H1 (cell line): ENCODE data around the gene ASCC3. TPM values are rescaled to one million over a fixed set of nuclear protein-coding genes. Genes with fewer than 3 reads are reported as not detected.
A peak's percentile ranks its signal among the peaks of the same experiment; 100 is the strongest.

Source experiments
- CTCF ChIA-PET: fragments of 300-600 bp; sonication (Branson Sonifier 250); formaldehyde crosslinking; loops from one replicate; lab custom pipeline; 2021; ENCODE audit not compliant: partially characterized antibody; lab: Charles Lee
- POLR2A ChIA-PET: fragments of 300-600 bp; sonication (Branson Sonifier 250); formaldehyde crosslinking; loops from one replicate; lab custom pipeline; 2021; ENCODE audit warnings: inconsistent platforms; ENCODE audit not compliant: partially characterized antibody; lab: Charles Lee
- DNase-seq, 2 experiments: peaks; one replicate each; pipeline versions ENCODE4 v3.0.0 to v3.0.0-alpha.2; 2010 to 2022; ENCODE audit warnings: low spot score in 2 of 2, low read depth in 1 of 2, mixed read lengths in 1 of 2
- FAIRE-seq: peaks from 2 replicates; lab custom pipeline; 2011; peaks lifted over from hg19 to GRCh38; lab: Jason Lieb, UNC
- H2AFZ ChIP-seq: 2 replicates; pipeline ENCODE4 v1.8.1; 2012; ENCODE audit warnings: low read length, inconsistent platforms
- H2AK5ac ChIP-seq: 2 replicates; pipeline ENCODE4 v1.6.1; 2013; ENCODE audit warnings: low read depth, low read length
- H2BK120ac ChIP-seq: replicated peaks from 2 replicates; pipeline ENCODE3; 2013; ENCODE audit warnings: low read depth, low read length, inconsistent platforms
- H2BK12ac ChIP-seq: 2 replicates; pipeline ENCODE4 v1.6.1; 2013; ENCODE audit warnings: low read depth, low read length
- H2BK15ac ChIP-seq: 2 replicates; pipeline ENCODE4 v1.6.1; 2013; ENCODE audit warnings: low read length
- H2BK20ac ChIP-seq: 2 replicates; pipeline ENCODE4 v1.6.1; 2013; ENCODE audit warnings: low read length
- H2BK5ac ChIP-seq: 2 replicates; pipeline ENCODE4 v1.6.1; 2013; ENCODE audit warnings: low read depth, low read length
- H3K14ac ChIP-seq: 2 replicates; pipeline ENCODE4 v1.6.1; 2013; ENCODE audit warnings: inconsistent platforms; ENCODE audit not compliant: insufficient read length
- H3K18ac ChIP-seq: 2 replicates; pipeline ENCODE4 v1.6.1; 2013; ENCODE audit warnings: low read length; ENCODE audit errors: extremely low read depth
- H3K23ac ChIP-seq: 2 replicates; pipeline ENCODE4 v1.6.1; 2013; ENCODE audit warnings: inconsistent platforms; ENCODE audit not compliant: insufficient read length
- H3K23me2 ChIP-seq: 2 replicates; pipeline ENCODE4 v1.6.1; 2013; ENCODE audit warnings: low read depth, low read length
- H3K27ac ChIP-seq: 2 replicates; pipeline ENCODE4 v1.6.1; 2011; ENCODE audit warnings: low read depth, low read length, inconsistent platforms
- H3K27me3 ChIP-seq, 4 experiments: replicated peaks in 1 of 4; 1 replicate in 1 of 4; 2 replicates in 3 of 4; pipeline versions ENCODE4 v1.6.1 to v1.8.1; 2011 to 2013; ENCODE audit warnings: low read length in 3 of 4, mild to moderate bottlenecking in 3 of 4, inconsistent platforms in 2 of 4, mixed read lengths in 2 of 4, moderate library complexity in 1 of 4; ENCODE audit not compliant: control insufficient read depth in 3 of 4, insufficient read depth in 3 of 4; ENCODE audit errors: extremely low read depth in 1 of 4
- H3K36me3 ChIP-seq, 4 experiments: 2 replicates each; pipeline versions ENCODE4 v1.6.1 to v1.8.1; 2011 to 2013; ENCODE audit warnings: mild to moderate bottlenecking in 4 of 4, low read length in 3 of 4, moderate library complexity in 2 of 4, control low read depth in 1 of 4, inconsistent platforms in 1 of 4; ENCODE audit not compliant: insufficient read depth in 4 of 4, control insufficient read depth in 2 of 4
- H3K4ac ChIP-seq: replicated peaks from 2 replicates; pipeline ENCODE3; 2013; ENCODE audit warnings: low read length, low read depth, mixed read lengths, inconsistent platforms; ENCODE audit not compliant: insufficient read length
- H3K4me1 ChIP-seq, 4 experiments: replicated peaks in 1 of 4; 1 replicate in 1 of 4; 2 replicates in 3 of 4; pipeline versions ENCODE4 v1.6.1 to v1.8.1; 2011 to 2013; ENCODE audit warnings: low read length in 3 of 4, inconsistent platforms in 2 of 4, mixed read lengths in 1 of 4; ENCODE audit not compliant: insufficient read depth in 4 of 4, control insufficient read depth in 3 of 4
- H3K4me2 ChIP-seq, 2 experiments: 2 replicates each; pipeline versions ENCODE4 v1.6.1 to v1.8.1; 2011 to 2013; ENCODE audit warnings: low read depth in 2 of 2, low read length in 2 of 2, control low read depth in 1 of 2, inconsistent platforms in 1 of 2, mild to moderate bottlenecking in 1 of 2; ENCODE audit not compliant: insufficient read depth in 1 of 2
- H3K4me3 ChIP-seq, 4 experiments: fragments of 200-600, 300-600 bp in 1 of 4; sonication (generic), shearing (Covaris generic), sonication (Bioruptor Twin) in 1 of 4; 2 replicates each; pipeline versions ENCODE4 v1.5.1 to v1.8.1; 2011 to 2016; ENCODE audit warnings: low read length in 4 of 4, low read depth in 3 of 4, control low read depth in 2 of 4, inconsistent platforms in 2 of 4, mild to moderate bottlenecking in 2 of 4, mixed read lengths in 1 of 4, moderate library complexity in 1 of 4; ENCODE audit not compliant: insufficient read depth in 2 of 4; ENCODE audit errors: extremely low read depth in 1 of 4
- H3K56ac ChIP-seq: replicated peaks from 2 replicates; pipeline ENCODE3; 2013; ENCODE audit warnings: low read depth, mild to moderate bottlenecking, mixed read lengths, low read length, inconsistent platforms; ENCODE audit not compliant: insufficient read length
- H3K79me1 ChIP-seq: 2 replicates; pipeline ENCODE4 v1.6.1; 2013; ENCODE audit warnings: low read depth, low read length, control low read depth
- H3K79me2 ChIP-seq, 2 experiments: 2 replicates each; pipeline versions ENCODE4 v1.6.1 to v1.8.1; 2012 to 2013; ENCODE audit warnings: low read length in 2 of 2, mild to moderate bottlenecking in 2 of 2, inconsistent platforms in 1 of 2; ENCODE audit not compliant: insufficient read depth in 2 of 2, control insufficient read depth in 1 of 2
- H3K9ac ChIP-seq, 4 experiments: replicated peaks in 1 of 4; 1 replicate in 1 of 4; 2 replicates in 3 of 4; pipeline versions ENCODE4 v1.6.1 to v1.8.1; 2011 to 2013; ENCODE audit warnings: low read depth in 3 of 4, low read length in 3 of 4, control low read depth in 2 of 4, mild to moderate bottlenecking in 2 of 4, moderate library complexity in 2 of 4, inconsistent platforms in 1 of 4; ENCODE audit errors: extremely low read depth in 1 of 4
- H3K9me3 ChIP-seq, 2 experiments: 2 replicates each; pipeline versions ENCODE4 v1.6.1 to v1.8.1; 2012 to 2013; ENCODE audit warnings: mild to moderate bottlenecking in 2 of 2, moderate library complexity in 2 of 2, control low read depth in 1 of 2, inconsistent platforms in 1 of 2, low read depth in 1 of 2, low read length in 1 of 2, mixed read lengths in 1 of 2; ENCODE audit not compliant: insufficient read depth in 2 of 2
- H4K20me1 ChIP-seq, 2 experiments: replicated peaks in 1 of 2; 2 replicates each; pipeline versions ENCODE3 to v1.8.1; 2011 to 2013; ENCODE audit warnings: inconsistent platforms in 2 of 2, low read length in 2 of 2, mild to moderate bottlenecking in 1 of 2; ENCODE audit not compliant: insufficient read depth in 2 of 2, control insufficient read depth in 1 of 2
- H4K5ac ChIP-seq: 2 replicates; pipeline ENCODE4 v1.6.1; 2013; ENCODE audit warnings: low read length, low read depth, mixed read lengths, inconsistent platforms; ENCODE audit not compliant: insufficient read length
- H4K8ac ChIP-seq: 2 replicates; pipeline ENCODE4 v1.8.0; 2013; ENCODE audit warnings: mild to moderate bottlenecking, moderate library complexity, low read length, inconsistent platforms; ENCODE audit not compliant: insufficient read depth; ENCODE audit errors: extremely low read depth
- H4K91ac ChIP-seq: replicated peaks from 2 replicates; pipeline ENCODE3; 2013; ENCODE audit warnings: low read length, mixed read lengths, inconsistent platforms; ENCODE audit not compliant: insufficient read length
- CBX5 ChIP-seq: fragments of 300-800, 300-1000 bp; sonication (generic); IDR thresholded peaks from 2 replicates; pipeline ENCODE4 v1.7.1; 2016; ENCODE audit warnings: antibody characterized with exemption, low read length, low read depth
- MAFK ChIP-seq: IDR thresholded peaks from 2 replicates; pipeline ENCODE4 v1.6.1; 2012; ENCODE audit warnings: low read depth, mild to moderate bottlenecking, improper control_type of control experiment, low read length
- WGBS, 2 experiments: shearing (Covaris generic) in 1 of 2; methylation state at CpG; one replicate each; pipeline versions ENCODE4 v1.1.6 to v1.1.7; 2013 to 2015; ENCODE audit warnings: low lambda C conversion rate in 2 of 2, mixed read lengths in 2 of 2, inconsistent platforms in 1 of 2, low coverage in 1 of 2, missing lambda C conversion rate in 1 of 2; ENCODE audit not compliant: insufficient replicate concordance in 2 of 2, insufficient coverage in 1 of 2, insufficient read length in 1 of 2; ENCODE audit errors: extremely low coverage in 1 of 2, missing lambda C conversion rate in 1 of 2; 5-methylcytosine and 5-hydroxymethylcytosine counted together
- polyA plus RNA-seq, 7 experiments: library from polyadenylated mRNA; depleted of rRNA in 3 of 7; stranded (reverse) in 5 of 7; unstranded in 2 of 7; fragments of >200 nt in 5 of 7; fragments of 200-250 nt in 2 of 7; gene quantifications; 1 replicate in 5 of 7; 2 replicates in 1 of 7; 4 replicates in 1 of 7; pipeline versions ENCODE4 v1.2.1 to v1.2.3, GENCODE V29; 2011 to 2013; ENCODE audit warnings: missing spikeins in 2 of 7, mixed read lengths in 2 of 7
- total RNA-seq: library from RNA; stranded (reverse); fragmentation: NEBNext Ultra II Directional; extraction: Animal tissue kit (Norgen Biotek cat#: 25700); gene quantifications from 2 replicates; pipeline ENCODE4 v1.2.1, GENCODE V29; 2021
- TF ChIP-seq, protein P1 (sequence below), 3 experiments: IDR thresholded peaks; 1 replicate in 2 of 3; 2 replicates in 1 of 3; pipeline versions ENCODE4 v1.5.1 to v1.6.1; 2011; ENCODE audit warnings: low read length in 3 of 3, mild to moderate bottlenecking in 3 of 3, inconsistent platforms in 2 of 3, low read depth in 1 of 3, moderate library complexity in 1 of 3; ENCODE audit not compliant: insufficient read depth in 1 of 3; ENCODE audit errors: control extremely low read depth in 1 of 3

Gene ASCC3
- total and polyA plus RNA-seq, 2 of the 8 experiments (the other 6 are each of a cell fraction or from before 2014, with no cell fraction given) = 37.5 to 77.8 TPM

DNA sequence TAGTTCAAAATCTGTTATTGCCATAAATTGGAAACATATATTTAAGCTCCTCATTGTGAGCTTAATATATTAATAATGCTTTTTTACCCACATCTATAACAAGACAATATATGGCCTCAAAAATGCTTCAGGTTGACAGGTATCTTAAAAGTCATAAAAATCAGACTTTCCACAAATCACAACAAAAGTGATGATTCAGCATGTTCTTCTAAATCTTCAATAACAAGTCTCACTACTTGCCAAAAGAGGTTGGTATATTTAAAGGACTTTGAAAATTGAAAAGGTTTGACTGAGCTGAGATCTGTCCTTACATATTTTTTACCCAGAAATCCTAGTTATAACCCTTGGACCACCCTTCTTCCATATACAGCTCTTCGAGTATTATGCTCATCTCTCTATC is 41.7 kb downstream of the ASCC3 start:
- Histone ChIP-seq H3K27me3 (no peaks in the 10 kb centered on the region), H3K23me2 (no peaks in the 10 kb centered on the region), H3K14ac (no peak overlapping the region), H2BK20ac (no peak overlapping the region), H3K27ac (no peak overlapping the region), H3K9me3 (no peaks in the 10 kb centered on the region), H3K79me1 (no peaks in the 10 kb centered on the region; the same call in 1 of the 2 replicates), H3K36me3 (no peaks in the 10 kb centered on the region), H3K79me2 (peaks cover 0 to 48% of the 10 kb centered on the region in 2 experiments; a peak in 2 of 4 replicates), H3K4me3 (no peak overlapping the region), H2AK5ac (no peak overlapping the region), H4K5ac (no peak overlapping the region), H2BK12ac (no peak overlapping the region), H3K56ac (no peak overlapping the region), H3K23ac (no peak overlapping the region), H2BK120ac (no peak overlapping the region), H3K4me2 (no peak overlapping the region), H2BK15ac (no peak overlapping the region), H4K20me1 (peaks cover 0 to 1% of the 10 kb centered on the region in 2 experiments), H2AFZ (no peak overlapping the region), H3K9ac (no peak overlapping the region), H3K4me1 (peaks cover 0 to 5% (median 3%) of the 10 kb centered on the region in 4 experiments; a peak in 3 of 7 replicates), H3K18ac (no peak overlapping the region), H2BK5ac (no peak overlapping the region), H3K4ac (no peak overlapping the region), H4K91ac (no peak overlapping the region), H4K8ac (no peak overlapping the region)
- no peak for FAIRE-seq
- TF ChIP-seq, protein P1, sequence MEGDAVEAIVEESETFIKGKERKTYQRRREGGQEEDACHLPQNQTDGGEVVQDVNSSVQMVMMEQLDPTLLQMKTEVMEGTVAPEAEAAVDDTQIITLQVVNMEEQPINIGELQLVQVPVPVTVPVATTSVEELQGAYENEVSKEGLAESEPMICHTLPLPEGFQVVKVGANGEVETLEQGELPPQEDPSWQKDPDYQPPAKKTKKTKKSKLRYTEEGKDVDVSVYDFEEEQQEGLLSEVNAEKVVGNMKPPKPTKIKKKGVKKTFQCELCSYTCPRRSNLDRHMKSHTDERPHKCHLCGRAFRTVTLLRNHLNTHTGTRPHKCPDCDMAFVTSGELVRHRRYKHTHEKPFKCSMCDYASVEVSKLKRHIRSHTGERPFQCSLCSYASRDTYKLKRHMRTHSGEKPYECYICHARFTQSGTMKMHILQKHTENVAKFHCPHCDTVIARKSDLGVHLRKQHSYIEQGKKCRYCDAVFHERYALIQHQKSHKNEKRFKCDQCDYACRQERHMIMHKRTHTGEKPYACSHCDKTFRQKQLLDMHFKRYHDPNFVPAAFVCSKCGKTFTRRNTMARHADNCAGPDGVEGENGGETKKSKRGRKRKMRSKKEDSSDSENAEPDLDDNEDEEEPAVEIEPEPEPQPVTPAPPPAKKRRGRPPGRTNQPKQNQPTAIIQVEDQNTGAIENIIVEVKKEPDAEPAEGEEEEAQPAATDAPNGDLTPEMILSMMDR (IDR thresholded peaks at IDR 0.05; ENCODE audit: control extremely low read depth in 1 of 3, insufficient read depth in 1 of 3, low read depth in 1 of 3, low read length in 3 of 3) = no peak
- TF ChIP-seq CBX5 = no peak
- TF ChIP-seq MAFK = peak; percentile 96
- ChIA-PET CTCF (no interaction called here), POLR2A (no interaction called here)
- 96% methylated on average over 1 of the region's 1 CpG; no CpG with 5 or more reads in 1 of the 2 experiments for WGBS, 2 experiments
- no peak for DNase-seq
